22Rv1 (cell line): ENCODE data around the gene TET3.

ENCODE experiments used
- ZFX ChIP-seq: fragments of 450-650 bp; IDR thresholded peaks from 2 replicates; pipeline ENCODE4 v1.6.1; 2017; ENCODE audit warnings: antibody characterized with exemption, borderline replicate concordance
- TF ChIP-seq, protein P1 (sequence below): fragments of 450-650 bp; IDR thresholded peaks from 2 replicates; pipeline ENCODE4 v1.5.1; 2017; ENCODE audit warnings: mild to moderate bottlenecking

GRCh38 chr2:74020702-74021406 is 36.1 kb downstream of the TET3 start:
- TF ChIP-seq, protein P1, sequence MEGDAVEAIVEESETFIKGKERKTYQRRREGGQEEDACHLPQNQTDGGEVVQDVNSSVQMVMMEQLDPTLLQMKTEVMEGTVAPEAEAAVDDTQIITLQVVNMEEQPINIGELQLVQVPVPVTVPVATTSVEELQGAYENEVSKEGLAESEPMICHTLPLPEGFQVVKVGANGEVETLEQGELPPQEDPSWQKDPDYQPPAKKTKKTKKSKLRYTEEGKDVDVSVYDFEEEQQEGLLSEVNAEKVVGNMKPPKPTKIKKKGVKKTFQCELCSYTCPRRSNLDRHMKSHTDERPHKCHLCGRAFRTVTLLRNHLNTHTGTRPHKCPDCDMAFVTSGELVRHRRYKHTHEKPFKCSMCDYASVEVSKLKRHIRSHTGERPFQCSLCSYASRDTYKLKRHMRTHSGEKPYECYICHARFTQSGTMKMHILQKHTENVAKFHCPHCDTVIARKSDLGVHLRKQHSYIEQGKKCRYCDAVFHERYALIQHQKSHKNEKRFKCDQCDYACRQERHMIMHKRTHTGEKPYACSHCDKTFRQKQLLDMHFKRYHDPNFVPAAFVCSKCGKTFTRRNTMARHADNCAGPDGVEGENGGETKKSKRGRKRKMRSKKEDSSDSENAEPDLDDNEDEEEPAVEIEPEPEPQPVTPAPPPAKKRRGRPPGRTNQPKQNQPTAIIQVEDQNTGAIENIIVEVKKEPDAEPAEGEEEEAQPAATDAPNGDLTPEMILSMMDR, result no peak
- TF ChIP-seq ZFX, result no peak
